Mucosa of rectum (tissue), 2 donors: Measurements from ENCODE around the gene ATP6V1D.

Source experiments
- H3K27ac ChIP-seq, 2 donors: one replicate each; pipeline ENCODE4 v1.7.0; 2013; ENCODE audit warnings: inconsistent platforms in 2 of 2, low read depth in 2 of 2, low read length in 2 of 2
- H3K27me3 ChIP-seq, 2 donors: one replicate each; pipeline ENCODE4 v1.7.0; 2013; ENCODE audit warnings: low read length in 2 of 2; ENCODE audit not compliant: control insufficient read depth in 2 of 2, insufficient read depth in 2 of 2
- H3K36me3 ChIP-seq, 2 donors: one replicate each; pipeline ENCODE4 v1.7.0; 2013; ENCODE audit warnings: low read length in 2 of 2; ENCODE audit not compliant: control insufficient read depth in 2 of 2, insufficient read depth in 2 of 2
- H3K4me1 ChIP-seq, 2 donors: one replicate each; pipeline ENCODE4 v1.7.0; 2013; ENCODE audit warnings: low read length in 2 of 2, mild to moderate bottlenecking in 1 of 2; ENCODE audit not compliant: control insufficient read depth in 2 of 2, insufficient read depth in 2 of 2
- H3K4me3 ChIP-seq, 2 donors: one replicate each; pipeline ENCODE4 v1.7.0; 2013; ENCODE audit warnings: low read length in 2 of 2
- H3K9ac ChIP-seq, 2 donors: one replicate each; pipeline ENCODE4 v1.7.0; 2013; ENCODE audit warnings: low read length in 2 of 2, low read depth in 1 of 2, mild to moderate bottlenecking in 1 of 2
- H3K9me3 ChIP-seq, 2 donors: one replicate each; pipeline ENCODE4 v1.7.0; 2013; ENCODE audit warnings: low read length in 2 of 2; ENCODE audit not compliant: control insufficient read depth in 2 of 2
- donor health status: healthy.
- donor health status: Normal muscosa, but diverticular disease.

The ATP6V1D gene

DNA sequence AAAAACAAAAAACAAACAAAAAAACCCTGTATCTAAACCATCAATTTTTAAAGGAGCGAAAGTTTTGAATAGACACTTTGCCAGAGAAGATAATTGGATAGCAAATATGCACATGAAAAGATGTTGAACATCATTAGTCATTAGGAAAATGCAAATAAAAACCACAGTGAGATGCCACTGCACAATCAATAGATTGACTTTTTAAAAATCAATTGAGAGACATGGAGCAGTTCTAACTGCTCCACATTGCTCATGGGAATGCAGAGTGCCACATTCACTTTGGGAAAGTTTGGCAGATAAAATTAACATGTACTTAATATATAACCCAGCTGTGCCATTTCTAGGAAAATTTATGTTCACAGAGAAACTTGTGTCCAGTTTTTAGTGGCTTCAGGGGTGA, 13.2 kb upstream of the ATP6V1D start:
- H3K9ac ChIP-seq: no peak overlapping the region
- no peak overlapping the region for H3K4me3 ChIP-seq
- no peaks in the 10 kb centered on the region for H3K4me1 ChIP-seq
- H3K36me3 ChIP-seq: peaks cover 63 to 76% of the 10 kb centered on the region in 2 donors
- no peaks in the 10 kb centered on the region for H3K27me3 ChIP-seq
- no peaks in the 10 kb centered on the region for H3K9me3 ChIP-seq
- no peak overlapping the region for H3K27ac ChIP-seq

DNA sequence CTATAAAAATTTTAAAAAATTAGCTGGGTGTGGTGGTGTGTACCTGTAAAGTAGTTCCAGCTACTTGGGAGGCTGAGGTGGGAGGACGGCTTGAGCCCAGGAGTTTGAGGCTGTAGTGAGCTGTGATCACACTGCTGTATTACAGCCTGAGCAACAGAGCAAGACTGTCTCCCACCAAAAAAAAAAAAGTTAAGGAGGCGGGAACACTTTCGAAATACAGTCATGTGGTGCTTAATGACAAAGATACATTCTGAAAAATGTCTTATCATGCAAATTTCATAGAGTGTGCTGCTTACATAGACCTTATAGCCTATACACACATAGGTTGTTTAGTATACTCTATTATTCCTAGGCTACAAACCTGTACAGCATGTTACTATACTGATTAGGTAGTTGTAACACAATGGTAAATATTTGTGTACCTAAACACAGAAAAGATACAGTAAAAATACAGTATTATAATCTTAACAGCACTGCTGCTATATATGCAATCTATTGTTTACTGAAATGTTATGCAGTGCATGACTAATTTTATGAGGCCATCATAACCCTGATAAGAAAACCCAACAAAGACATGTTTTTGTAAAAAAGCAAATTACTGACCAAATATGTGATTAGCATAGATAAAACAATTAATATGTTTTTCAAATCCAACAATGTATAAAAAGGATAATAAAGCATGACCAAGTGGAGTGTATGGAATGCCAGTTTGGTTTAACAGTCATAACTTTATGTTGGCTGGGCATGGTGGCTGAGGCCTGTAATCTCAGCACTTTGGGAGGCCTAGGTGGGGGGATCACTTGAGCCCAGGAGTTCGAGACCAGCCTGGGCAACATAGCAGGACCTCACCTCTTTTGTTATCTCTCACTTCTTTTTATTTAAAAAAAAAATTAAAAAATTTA, 11.9 kb upstream of the ATP6V1D start:
- Histone ChIP-seq H3K4me3 (no peak overlapping the region), H3K36me3 (peaks cover 66 to 70% of the 10 kb centered on the region in 2 donors), H3K4me1 (no peaks in the 10 kb centered on the region), H3K9me3 (no peaks in the 10 kb centered on the region), H3K9ac (no peak overlapping the region), H3K27ac (no peak overlapping the region), H3K27me3 (no peaks in the 10 kb centered on the region)

DNA sequence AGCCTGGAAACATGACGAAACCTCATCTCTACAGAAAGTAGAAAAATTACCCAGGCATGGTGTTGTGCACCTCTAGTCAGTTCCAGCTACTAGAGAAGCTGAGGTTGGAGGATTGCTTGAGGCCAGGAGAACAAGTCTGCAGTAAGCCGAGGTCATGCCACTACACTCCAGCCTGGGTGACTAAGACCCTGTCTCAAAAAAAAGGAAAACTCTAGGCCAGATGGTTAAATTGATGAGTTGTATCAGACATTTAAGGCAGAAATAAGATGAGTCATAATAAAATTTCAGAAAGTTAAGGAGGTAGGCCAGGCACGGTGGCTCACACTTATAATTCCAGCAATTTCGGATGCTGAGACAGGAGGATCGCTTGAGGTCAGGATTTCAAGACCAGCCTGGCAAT, 11.2 kb upstream of the ATP6V1D start:
- Histone ChIP-seq H3K9me3 (no peaks in the 10 kb centered on the region), H3K27me3 (no peaks in the 10 kb centered on the region), H3K4me1 (no peaks in the 10 kb centered on the region), H3K4me3 (no peak overlapping the region), H3K36me3 (peaks cover 64 to 70% of the 10 kb centered on the region in 2 donors), H3K27ac (no peak overlapping the region), H3K9ac (no peak overlapping the region)

DNA sequence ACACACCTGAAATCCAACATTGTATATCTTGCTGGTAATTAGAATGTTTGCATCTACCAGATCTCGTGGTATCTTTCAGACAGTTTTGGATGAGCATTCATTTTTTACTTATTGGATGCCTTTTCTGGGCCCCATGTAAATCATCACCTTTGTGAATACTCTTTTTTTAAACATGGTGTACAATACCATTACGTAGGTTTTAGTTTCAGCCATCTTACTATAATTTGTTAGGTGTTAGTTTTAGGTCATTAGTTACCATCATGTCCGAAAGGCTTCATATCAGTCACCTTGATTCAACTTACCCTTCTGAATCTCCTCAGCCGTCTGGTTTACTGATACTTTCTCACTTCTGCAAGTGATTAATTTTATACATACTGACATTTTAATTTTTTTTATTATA, 5.9 kb upstream of the ATP6V1D start:
- peaks cover 9 to 13% of the 10 kb centered on the region in 2 donors for H3K4me1 ChIP-seq
- H3K9me3 ChIP-seq: no peaks in the 10 kb centered on the region
- H3K4me3 ChIP-seq: no peak overlapping the region
- no peaks in the 10 kb centered on the region for H3K27me3 ChIP-seq
- no peak overlapping the region for H3K27ac ChIP-seq
- no peak overlapping the region for H3K9ac ChIP-seq
- peaks cover 46 to 47% of the 10 kb centered on the region in 2 donors for H3K36me3 ChIP-seq

DNA sequence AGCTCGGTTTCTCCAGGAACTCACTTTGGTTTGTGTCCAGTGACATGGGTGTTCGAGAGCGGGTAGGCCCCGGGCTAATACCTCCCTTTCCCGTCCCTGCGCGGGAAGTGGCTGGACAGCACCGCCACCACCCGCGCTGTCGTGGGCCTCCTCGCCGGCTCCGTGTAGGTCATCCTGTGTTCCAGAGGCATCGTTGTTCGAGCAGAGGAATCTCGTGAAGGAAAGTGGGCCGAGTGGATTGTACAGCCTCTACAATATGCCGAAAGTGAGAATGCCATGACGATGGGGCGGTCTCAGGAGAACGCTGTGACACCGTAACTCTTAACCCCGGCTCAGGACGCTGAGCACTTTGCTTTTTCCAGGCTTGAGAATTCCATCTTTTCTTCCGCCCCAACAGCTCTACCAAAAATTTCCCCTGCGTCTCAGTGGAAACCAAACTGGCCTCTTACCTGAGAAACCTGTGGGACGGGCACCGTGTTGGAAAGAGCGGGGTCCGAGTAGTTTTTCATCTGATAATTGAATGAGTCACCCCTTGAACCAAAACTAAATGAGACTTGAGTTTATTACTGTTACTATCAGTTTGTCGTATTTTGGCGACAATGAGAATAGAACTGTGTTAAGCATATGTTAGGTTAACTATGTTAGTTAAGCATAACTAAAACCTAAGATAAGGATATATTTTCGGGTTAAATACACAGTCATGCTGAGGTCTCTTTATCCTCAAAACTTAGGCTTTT, 1.0 kb upstream of the ATP6V1D start:
- no peaks in the 10 kb centered on the region for H3K27me3 ChIP-seq

DNA sequence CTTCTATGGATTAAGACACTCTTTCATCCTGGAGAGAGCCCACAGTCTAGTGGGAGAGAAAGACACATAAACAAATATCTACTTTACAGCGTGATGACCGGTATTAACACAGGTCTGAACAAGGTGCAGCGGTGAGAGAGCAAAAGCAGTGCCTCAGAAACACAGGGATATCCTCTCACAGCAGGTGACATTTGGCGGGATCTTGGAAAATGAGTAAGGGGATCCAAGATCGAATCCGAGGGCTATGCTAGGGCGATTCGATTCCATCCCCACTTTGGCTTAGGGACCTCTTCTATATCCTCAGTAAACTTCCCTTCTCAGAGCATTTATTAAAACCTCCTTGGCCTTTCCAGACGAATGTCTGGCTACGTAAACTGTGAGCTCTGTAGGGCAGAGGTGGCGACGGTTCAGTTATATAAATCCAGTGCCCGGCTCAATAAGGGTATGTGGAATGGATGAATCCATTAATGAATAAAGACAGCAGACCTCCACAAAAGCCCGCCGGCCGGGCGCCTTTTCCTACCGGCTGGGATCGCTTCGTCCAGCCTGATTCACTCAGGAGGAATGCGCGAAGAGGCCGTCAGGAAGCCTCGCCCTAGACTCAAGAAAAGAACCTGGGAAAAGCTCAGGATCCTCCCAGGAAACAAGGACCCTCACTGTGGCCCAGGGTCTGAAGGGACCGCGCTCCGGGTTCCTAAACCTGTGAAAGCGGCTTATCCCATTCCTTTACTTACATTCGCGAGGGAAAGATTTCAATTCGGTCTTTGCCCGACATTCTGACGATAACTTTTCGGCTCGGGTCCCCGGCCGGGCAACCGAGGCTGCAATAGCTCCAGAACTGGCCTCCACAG, 455 bp downstream of the ATP6V1D start:
- peak overlapping the region; percentile 85 to 99 for H3K4me3 ChIP-seq

More for the DNA sequence above, 1.0 kb upstream of the ATP6V1D start:
- Histone ChIP-seq H3K27ac (peak overlapping the region; percentile 97), H3K4me3 (peak overlapping the region; percentile 99), H3K9me3 (no peaks in the 10 kb centered on the region), H3K4me1 (peaks cover 17 to 19% of the 10 kb centered on the region in 2 donors), H3K9ac (peak overlapping the region; percentile 91 to 97), H3K36me3 (peaks cover 12 to 13% of the 10 kb centered on the region in 2 donors)

DNA sequence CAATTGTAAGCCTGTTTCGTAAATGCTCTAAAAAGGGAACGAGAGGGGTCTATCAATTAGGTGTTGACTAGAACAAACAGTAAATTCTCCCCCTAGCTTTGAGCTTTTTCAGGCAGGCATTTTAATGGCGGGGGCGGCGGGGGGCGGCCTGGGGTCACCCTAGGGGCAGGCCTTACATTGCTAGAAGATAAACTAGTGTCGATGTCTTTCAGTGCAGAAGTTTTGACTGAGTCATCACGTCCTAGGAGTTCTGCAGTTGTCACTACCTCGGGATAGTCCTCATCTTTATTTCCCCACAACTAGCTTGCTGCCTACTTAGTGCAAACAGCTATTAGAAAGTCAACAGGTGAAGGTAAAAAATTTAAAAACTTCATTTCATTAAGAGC, 1.6 kb downstream of the ATP6V1D start:
- H3K36me3 ChIP-seq: peaks cover 2 to 5% of the 10 kb centered on the region in 2 donors
- no peaks in the 10 kb centered on the region for H3K9me3 ChIP-seq
- no peaks in the 10 kb centered on the region for H3K27me3 ChIP-seq
- H3K4me3 ChIP-seq: peak overlapping the region in 1 of 2 donors; percentile 85
- no peak overlapping the region for H3K27ac ChIP-seq
- H3K9ac ChIP-seq: no peak overlapping the region
- H3K4me1 ChIP-seq: peaks cover 17 to 19% of the 10 kb centered on the region in 2 donors

More for the DNA sequence above, 455 bp downstream of the ATP6V1D start:
- H3K27ac ChIP-seq: peak overlapping the region; percentile 78 to 97
- peaks cover 0 to 3% of the 10 kb centered on the region in 2 donors for H3K36me3 ChIP-seq
- H3K27me3 ChIP-seq: no peaks in the 10 kb centered on the region
- H3K9me3 ChIP-seq: no peaks in the 10 kb centered on the region
- peak overlapping the region; percentile 83 to 95 for H3K9ac ChIP-seq
- H3K4me1 ChIP-seq: peaks cover 17 to 19% of the 10 kb centered on the region in 2 donors

DNA sequence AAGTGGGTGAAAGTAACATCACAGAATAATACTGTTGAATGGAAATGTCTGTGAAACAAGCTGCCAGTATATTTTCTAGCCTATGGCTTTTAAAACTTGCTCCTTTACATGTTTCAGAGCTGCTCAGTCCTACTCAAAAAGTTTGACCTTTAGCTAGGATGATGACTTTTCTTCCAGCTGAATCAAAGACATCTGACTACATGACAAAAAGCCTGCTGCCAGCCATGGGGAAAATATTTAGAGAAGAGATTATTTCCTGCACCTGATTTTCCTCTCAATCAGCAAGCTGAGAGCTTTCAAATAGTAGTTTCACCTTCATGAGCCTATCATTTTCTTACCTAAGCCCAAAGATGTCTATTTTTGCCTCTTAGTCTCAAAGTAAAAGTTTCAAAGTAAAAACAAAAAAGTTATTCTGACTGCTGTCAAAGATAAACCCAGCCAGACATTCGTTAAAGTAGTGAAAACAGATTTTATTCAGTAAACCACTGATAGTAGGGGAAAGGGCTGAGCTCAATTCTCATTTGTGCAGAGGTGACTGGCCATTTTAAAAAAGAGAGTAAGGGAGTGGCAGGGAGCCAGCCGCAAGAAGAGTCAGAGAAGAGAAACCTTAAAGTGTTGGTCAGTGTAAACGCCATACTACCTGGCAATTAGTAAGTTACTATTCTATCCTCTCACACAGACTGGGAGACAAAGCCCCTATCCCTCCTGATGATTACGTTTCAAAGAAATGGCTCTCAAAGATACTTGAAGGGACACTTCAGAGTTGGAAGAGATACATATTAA, 2.2 kb downstream of the ATP6V1D start:
- no peaks in the 10 kb centered on the region for H3K9me3 ChIP-seq
- H3K27ac ChIP-seq: no peak overlapping the region
- no peaks in the 10 kb centered on the region for H3K27me3 ChIP-seq
- H3K9ac ChIP-seq: no peak overlapping the region
- H3K4me1 ChIP-seq: peaks cover 16 to 17% of the 10 kb centered on the region in 2 donors
- H3K4me3 ChIP-seq: no peak overlapping the region
- H3K36me3 ChIP-seq: peaks cover 2 to 3% of the 10 kb centered on the region in 2 donors

DNA sequence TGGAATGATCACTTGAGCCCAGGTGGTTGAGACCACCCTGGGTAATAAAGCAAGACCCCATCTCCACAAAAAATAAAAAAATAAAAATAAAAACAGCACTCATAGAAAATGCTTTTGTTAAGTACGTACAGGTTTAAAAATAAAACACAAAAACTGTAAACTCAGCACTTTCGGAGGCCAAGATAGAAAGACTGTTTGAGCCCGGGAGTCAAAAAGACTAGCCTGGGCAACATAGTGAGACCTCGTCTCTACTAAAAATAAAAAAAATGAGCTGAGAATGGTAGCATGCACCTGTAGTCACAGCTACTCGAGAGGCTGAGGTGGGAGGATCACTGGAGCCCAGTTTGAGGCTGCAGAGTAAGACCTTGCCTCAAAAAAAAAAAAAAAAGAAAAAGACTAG, 7.5 kb downstream of the ATP6V1D start:
- Histone ChIP-seq H3K27ac (no peak overlapping the region), H3K4me1 (no peaks in the 10 kb centered on the region), H3K27me3 (no peaks in the 10 kb centered on the region), H3K36me3 (peaks cover 27 to 39% of the 10 kb centered on the region in 2 donors), H3K4me3 (no peak overlapping the region), H3K9ac (no peak overlapping the region), H3K9me3 (no peaks in the 10 kb centered on the region)
